Epithelial cell of prostate (primary cell): ENCODE data around the gene METAP1D.
"Not testable (repeated sequence)": the region's sequence is repeated elsewhere in the genome, so short reads cannot be mapped to it uniquely, and the experiment has no call there.

Source experiments
- DNase-seq: peaks from one replicate; pipeline ENCODE4 v3.0.0-alpha.2; 2011; ENCODE audit warnings: low read depth, low spot score
- H3K27ac ChIP-seq: fragments of 450-650 bp; 2 replicates; pipeline ENCODE4 v1.5.1; 2017; ENCODE audit warnings: mild to moderate bottlenecking

Gene METAP1D

DNA sequence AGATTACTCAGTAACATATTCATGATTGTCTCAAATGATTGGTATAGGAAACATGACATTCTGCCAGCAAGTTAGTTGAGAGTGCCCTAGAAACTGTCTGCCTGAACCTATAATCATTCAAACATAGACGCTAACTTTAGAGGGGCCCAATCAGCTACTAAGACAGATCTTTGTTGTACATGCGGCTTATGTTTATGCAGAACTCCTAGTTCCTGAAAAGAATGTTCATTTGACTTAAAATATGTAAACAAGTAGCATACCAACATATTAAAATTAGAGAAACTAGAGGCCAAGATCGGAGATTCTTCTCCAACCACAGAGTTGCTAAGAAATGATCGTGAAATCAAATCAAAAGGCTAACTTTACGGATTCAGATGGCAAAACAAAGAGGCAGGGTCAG lies 4.2 kb upstream of the METAP1D start:
- no peak for DNase-seq

GRCh38 chr2:171996021-171996420 lies 3.7 kb upstream of the METAP1D start:
- H3K27ac ChIP-seq, result no peak overlapping the region
- DNase-seq, result no peak

More for the DNA sequence above, 4.2 kb upstream of the METAP1D start:
- H3K27ac ChIP-seq, result no peak overlapping the region

DNA sequence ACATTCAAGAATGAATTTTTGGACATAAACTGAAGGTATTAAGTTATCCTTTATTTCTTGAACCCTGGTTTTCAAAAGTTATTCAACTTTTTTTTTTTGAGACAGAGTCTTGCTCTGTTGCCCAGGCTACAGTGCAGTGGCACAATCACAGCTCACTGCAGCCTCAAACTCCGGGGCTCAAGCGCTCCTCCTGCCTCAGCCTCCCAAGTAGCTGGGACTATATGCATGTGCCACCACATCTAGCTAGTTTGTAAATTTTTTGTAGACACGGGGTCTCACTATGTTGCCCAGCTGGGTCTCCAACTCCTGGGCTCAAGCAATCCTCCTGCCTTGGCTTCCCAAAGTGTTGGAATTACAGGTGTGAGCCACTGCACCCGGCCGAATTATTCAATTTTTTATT lies 2.7 kb upstream of the METAP1D start:
- H3K27ac ChIP-seq, DNase-seq: not testable (repeated sequence)

DNA sequence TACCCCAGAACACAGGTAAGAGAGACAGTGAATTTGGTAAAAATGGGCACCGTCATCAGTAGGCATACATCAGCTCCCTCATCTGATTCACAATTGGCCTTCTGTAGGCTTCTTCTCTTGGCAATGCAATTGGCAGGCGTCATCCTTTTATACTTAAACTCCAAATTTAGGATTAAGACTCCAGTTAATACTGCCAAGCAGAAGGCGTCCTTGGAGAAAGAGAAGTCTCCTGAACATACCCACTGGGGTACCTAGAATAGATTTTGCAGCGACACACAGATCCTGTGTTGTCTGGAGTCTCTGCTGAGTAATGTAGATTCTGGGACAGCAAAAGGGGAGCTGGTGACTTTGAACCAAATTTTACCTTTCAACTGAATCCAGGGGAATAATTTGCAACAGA lies 592 bp upstream of the METAP1D start:
- DNase-seq, result no peak

GRCh38 chr2:172000696-172001361 lies 1.1 kb downstream of the METAP1D start:
- no peak for DNase-seq
- H3K27ac ChIP-seq, result peak overlapping the region; percentile 60

More for the DNA sequence above, 592 bp upstream of the METAP1D start:
- peak overlapping the region; percentile 60 for H3K27ac ChIP-seq

GRCh38 chr2:172007372-172007771 lies 7.6 kb downstream of the METAP1D start:
- H3K27ac ChIP-seq, result no peak overlapping the region
- no peak for DNase-seq

- no peak for DNase-seq
- H3K27ac ChIP-seq, result no peak overlapping the region
Observed at GRCh38 chr2:172009823-172010222, 10.1 kb downstream of the METAP1D start.

- H3K27ac ChIP-seq, result no peak overlapping the region
- DNase-seq, result no peak
Observed at GRCh38 chr2:172011812-172012575, 12.2 kb downstream of the METAP1D start.

- no peak overlapping the region for H3K27ac ChIP-seq
- no peak for DNase-seq
Observed at GRCh38 chr2:172012677-172013391, 13.1 kb downstream of the METAP1D start.

- no peak overlapping the region for H3K27ac ChIP-seq
- DNase-seq, result no peak
Observed at GRCh38 chr2:172013396-172013795, 13.6 kb downstream of the METAP1D start.

GRCh38 chr2:172021074-172021931 lies 21.6 kb downstream of the METAP1D start:
- no peak for DNase-seq
- H3K27ac ChIP-seq, result no peak overlapping the region

GRCh38 chr2:172021955-172022354 lies 22.2 kb downstream of the METAP1D start:
- no peak for DNase-seq
- H3K27ac ChIP-seq, result no peak overlapping the region

DNA sequence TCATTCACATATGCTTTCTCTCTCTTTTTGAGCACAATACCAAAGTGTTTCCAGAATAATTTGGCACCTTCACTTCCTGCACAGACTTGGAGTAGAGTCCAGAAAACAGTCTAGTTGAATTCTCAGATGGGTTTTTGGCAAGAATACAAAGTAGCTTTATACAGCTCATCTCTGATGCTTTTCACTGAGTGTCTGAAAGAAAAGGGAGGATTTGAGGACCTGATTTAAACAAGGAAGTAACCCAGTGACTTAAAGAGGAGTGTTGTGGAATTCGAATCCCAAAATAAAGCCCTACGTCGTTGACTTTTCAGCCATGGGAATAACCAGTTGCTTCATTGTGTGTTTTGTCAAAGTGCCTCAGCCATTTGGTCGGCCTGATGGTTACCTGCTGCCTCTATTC lies 31.8 kb downstream of the METAP1D start:
- DNase-seq, result no peak

DNA sequence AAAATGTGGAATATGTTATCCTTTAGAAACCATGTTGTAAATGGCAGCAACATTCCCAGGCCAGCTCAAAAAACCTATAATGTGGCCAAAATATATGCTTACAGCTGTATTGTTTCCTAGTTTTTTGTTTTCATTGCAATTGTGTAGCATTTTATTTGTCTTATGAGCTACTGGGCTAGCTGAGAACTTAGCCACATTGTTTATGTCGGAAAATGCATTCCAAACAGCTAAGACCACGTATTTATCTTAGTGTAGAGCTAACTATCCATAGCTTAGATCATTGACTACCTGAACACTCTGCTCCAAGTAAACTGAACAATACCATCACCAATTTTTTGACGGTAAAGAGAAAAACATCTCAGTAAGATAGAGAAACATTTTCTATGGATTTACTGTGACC lies 38.4 kb downstream of the METAP1D start:
- H3K27ac ChIP-seq, result no peak overlapping the region
- no peak for DNase-seq

More for the DNA sequence above, 31.8 kb downstream of the METAP1D start:
- no peak overlapping the region for H3K27ac ChIP-seq

- H3K27ac ChIP-seq, result peak overlapping the region; percentile 19
- peak; percentile 82 for DNase-seq
Observed at GRCh38 chr2:172038604-172039003, 38.9 kb downstream of the METAP1D start.

- no peak for DNase-seq
- H3K27ac ChIP-seq, result peak overlapping the region; percentile 19
Observed at GRCh38 chr2:172039011-172039704, 39.4 kb downstream of the METAP1D start.

DNA sequence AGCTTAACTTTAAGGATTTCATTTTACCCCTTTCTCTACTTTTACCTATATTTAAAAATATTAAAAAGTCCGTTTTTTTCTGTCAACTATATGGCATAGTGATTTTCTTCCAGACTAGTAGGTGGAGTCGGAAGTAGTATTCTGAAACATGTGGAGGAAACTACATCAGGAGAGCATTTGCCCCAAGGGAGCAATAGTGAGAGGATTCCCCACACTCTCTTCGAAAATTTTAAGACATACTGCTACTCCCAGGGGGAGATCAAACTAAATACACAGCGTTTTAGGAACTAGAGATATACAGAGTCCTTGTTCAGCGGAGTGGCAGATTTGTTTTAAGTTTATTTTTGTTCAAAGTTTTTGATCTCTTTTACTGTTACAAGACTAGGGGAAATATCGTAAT lies 40.6 kb downstream of the METAP1D start:
- DNase-seq, result no peak
- no peak overlapping the region for H3K27ac ChIP-seq

DNA sequence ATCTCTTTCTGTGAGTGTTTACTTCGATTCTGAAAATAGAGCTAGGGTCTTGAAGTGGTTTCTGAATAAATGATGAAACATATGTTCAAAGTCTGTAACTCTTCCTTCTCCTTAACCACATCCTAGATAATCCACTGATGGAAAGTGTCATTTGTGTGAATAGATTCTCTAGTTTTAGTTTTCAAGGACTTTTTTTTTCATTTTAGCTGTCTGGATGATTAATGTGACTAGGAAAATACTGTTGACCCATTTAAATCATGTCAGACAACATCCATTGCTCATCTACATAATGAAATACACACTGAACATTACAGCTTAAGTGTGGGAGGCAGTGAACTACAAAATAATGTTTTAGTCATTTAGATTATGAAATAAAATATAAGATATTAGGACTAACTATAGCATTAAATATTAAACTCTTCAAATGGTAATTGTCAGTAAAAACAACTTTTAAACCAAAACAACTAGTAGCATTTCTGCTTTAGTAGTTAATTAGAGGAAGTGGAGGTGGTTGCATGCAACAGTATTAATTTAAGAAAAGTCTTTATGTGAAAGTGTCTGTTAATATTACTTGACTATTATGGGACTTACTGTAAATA lies 46.4 kb downstream of the METAP1D start:
- no peak overlapping the region for H3K27ac ChIP-seq
- DNase-seq, result no peak

DNA sequence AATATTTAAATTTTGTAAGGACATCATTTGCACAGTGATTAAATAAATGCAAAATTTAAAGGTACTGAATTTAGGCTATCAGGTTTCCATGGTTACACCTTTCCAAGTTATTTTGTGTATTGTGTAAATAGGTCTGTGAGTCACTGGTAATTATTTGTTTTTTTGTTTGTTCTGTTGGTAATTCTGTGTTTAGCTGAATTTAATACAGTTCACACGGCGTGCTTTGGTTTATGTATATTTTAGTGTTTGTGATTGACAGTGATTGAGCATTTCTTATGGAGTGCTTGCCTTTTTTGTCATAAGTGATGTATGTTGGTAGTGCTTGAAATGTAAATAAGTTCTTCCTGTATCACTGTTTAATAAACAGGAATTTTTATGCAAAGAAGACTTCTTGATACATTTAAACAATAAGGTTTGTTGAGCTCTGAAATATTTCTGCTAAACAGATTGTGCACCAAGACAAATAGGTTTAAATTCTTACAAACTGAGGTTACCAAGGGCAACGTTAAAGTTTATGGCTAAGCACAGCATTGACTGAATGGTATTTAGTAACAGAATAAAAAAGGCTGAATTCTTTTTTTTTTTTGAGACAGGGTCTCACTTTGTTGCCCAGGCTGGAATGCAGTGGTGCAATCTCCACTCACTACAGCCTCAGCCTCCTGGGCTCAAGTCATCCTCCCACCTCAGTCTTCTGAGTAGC lies 47.3 kb downstream of the METAP1D start:
- no peak overlapping the region for H3K27ac ChIP-seq
- DNase-seq, result no peak
